Skeletal muscle cell (primary cell): ENCODE results near the gene A1BG.
A peak's percentile ranks its signal among the peaks of the same experiment; 100 is the strongest.

Experiments
- DNase-seq: peaks from one replicate; pipeline ENCODE4 v3.0.0-alpha.2; 2010; ENCODE audit warnings: low read depth
- H3K4me3 ChIP-seq: 2 replicates; pipeline ENCODE4 v1.5.1; 2011; ENCODE audit warnings: low read depth, mild to moderate bottlenecking, control low read depth, low read length, moderate library complexity

Gene A1BG

GRCh38 chr19:58352760-58353671 is at the start of gene A1BG:
A1BG (minus strand) TSS chr19:58353492; CDS start chr19:58353437, 55 bp downstream.
- DNase-seq = no peak
- no peak within 1 kb of the TSS for H3K4me3 ChIP-seq

GRCh38 chr19:58401840-58402421 is 48.6 kb upstream of the A1BG start:
- no peak for DNase-seq

GRCh38 chr19:58400916-58401839 is 47.9 kb upstream of the A1BG start:
- DNase-seq = peak; percentile 97
- peak overlapping the region; percentile 74 for H3K4me3 ChIP-seq

More at GRCh38 chr19:58401840-58402421, 48.6 kb upstream of the A1BG start:
- H3K4me3 ChIP-seq = peak overlapping the region; percentile 74

- no peak for DNase-seq
These were observed 47.1 kb upstream of the A1BG start for GRCh38 chr19:58400316-58400915.

GRCh38 chr19:58399903-58400302 is 46.6 kb upstream of the A1BG start:
- no peak for DNase-seq
- H3K4me3 ChIP-seq = no peak overlapping the region

More at GRCh38 chr19:58400316-58400915, 47.1 kb upstream of the A1BG start:
- peak overlapping the region; percentile 74 for H3K4me3 ChIP-seq

GRCh38 chr19:58398545-58398944 is 45.3 kb upstream of the A1BG start:
- no peak overlapping the region for H3K4me3 ChIP-seq
- no peak for DNase-seq

GRCh38 chr19:58398087-58398486 is 44.8 kb upstream of the A1BG start:
- no peak overlapping the region for H3K4me3 ChIP-seq
- DNase-seq = no peak

GRCh38 chr19:58397533-58398037 is 44.3 kb upstream of the A1BG start:
- no peak overlapping the region for H3K4me3 ChIP-seq
- no peak for DNase-seq

- H3K4me3 ChIP-seq = no peak overlapping the region
- no peak for DNase-seq
These were observed 43.6 kb upstream of the A1BG start for GRCh38 chr19:58396691-58397532.

- H3K4me3 ChIP-seq = peak overlapping the region; percentile 11
- DNase-seq = no peak
These were observed 42.8 kb upstream of the A1BG start for GRCh38 chr19:58395979-58396627.

GRCh38 chr19:58395220-58395978 is 42.1 kb upstream of the A1BG start, which contains the start of gene RNF225:
RNF225 (plus strand) TSS chr19:58395656; CDS start chr19:58396090, 434 bp downstream.
- H3K4me3 ChIP-seq = peak within 1 kb of the TSS; percentile 11
- no peak for DNase-seq

- DNase-seq = no peak
These were observed 41.5 kb upstream of the A1BG start for GRCh38 chr19:58394821-58395219.

GRCh38 chr19:58393725-58394033 is 40.4 kb upstream of the A1BG start:
- H3K4me3 ChIP-seq = no peak overlapping the region
- no peak for DNase-seq

More at GRCh38 chr19:58394821-58395219, 41.5 kb upstream of the A1BG start:
- no peak overlapping the region for H3K4me3 ChIP-seq

- no peak for DNase-seq
- H3K4me3 ChIP-seq = no peak overlapping the region
These were observed 39.8 kb upstream of the A1BG start for GRCh38 chr19:58392945-58393724.

GRCh38 chr19:58388175-58388526 is 34.9 kb upstream of the A1BG start:
- DNase-seq = no peak
- peak overlapping the region; percentile 58 for H3K4me3 ChIP-seq

GRCh38 chr19:58387338-58388174 is 34.3 kb upstream of the A1BG start:
- DNase-seq = no peak
- H3K4me3 ChIP-seq = peak overlapping the region; percentile 58
